ENCODE data around the gene FAM204A.

FAM204A gene

DNA sequence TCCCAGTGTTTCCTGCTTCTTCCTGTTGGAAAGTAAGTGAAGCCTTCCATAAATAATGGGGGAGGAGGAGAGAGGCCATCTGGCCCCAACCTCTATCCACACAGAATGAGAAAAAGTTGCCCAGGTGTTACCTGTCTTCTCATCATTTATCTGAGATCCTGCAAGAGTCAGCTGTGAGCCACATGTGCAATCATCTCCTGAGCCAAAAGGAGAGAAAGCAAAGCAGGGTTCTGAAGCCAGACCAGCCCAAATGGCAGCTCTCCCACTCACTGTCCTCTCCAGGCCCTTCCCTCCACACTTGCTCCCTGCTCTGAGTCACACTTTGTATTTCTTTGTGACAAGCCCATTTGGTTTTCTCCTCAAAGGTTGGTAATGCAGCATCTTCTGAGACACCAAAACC is 65.9 kb downstream of the FAM204A start:
- no peak for DNase-seq (ENCODE audit: insufficient read length)
- FAIRE-seq: no peak
- TF ChIP-seq POLR2AphosphoS5 (IDR thresholded peaks at IDR 0.05; ENCODE audit: low read depth, low read length) (no peak), POLR2A (IDR thresholded peaks at IDR 0.05; ENCODE audit: low read depth, low read length) (no peak), TAF1 (IDR thresholded peaks at IDR 0.05; ENCODE audit: borderline replicate concordance, low read depth, low read length) (no peak)

DNA sequence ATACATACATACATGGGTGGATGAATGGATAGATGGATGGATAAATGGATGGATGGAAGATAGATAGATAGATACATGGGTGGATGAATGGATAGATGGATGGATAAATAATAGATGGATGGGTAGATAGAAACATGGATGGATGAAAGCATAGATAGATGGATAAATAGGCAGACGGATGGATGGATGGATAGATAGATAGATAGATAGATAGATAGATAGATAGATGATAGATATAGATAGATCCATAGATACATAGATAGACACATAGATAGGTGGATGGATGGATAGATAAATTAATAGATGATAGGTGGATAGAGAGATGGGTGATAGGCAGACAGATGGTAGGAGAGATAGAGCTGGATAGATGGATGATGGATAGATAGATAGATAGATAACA is 68.5 kb downstream of the FAM204A start:
- TF ChIP-seq POLR2AphosphoS5 (IDR thresholded peaks at IDR 0.05; ENCODE audit: low read depth, low read length) (no peak), TAF1 (IDR thresholded peaks at IDR 0.05; ENCODE audit: borderline replicate concordance, low read depth, low read length) (no peak)
- DNase-seq (ENCODE audit: insufficient read length) (no peak), FAIRE-seq (no peak)

DNA sequence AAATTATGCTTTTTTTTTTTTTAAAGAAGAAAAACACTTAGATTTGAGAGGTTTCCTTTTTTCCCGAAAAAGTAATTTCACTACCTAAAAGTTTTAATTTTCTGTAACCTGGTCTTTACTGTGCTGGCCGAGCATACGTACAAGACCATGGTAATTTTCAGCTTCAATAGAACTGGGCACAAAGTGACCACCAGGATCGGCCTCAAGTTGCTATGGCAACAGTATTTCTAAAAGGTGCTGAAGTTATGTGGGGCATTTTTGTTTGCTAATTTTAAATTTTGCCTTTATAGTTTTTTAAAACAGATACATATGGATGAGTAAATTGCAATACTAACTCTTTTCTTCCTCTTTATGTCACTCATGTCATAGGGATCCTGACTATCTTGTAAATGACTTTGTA is 69.4 kb downstream of the FAM204A start:
- no peak for TF ChIP-seq POLR2A (IDR thresholded peaks at IDR 0.05; ENCODE audit: low read depth, low read length)
- TF ChIP-seq TAF1 (IDR thresholded peaks at IDR 0.05; ENCODE audit: borderline replicate concordance, low read depth, low read length): no peak
- no peak for TF ChIP-seq POLR2AphosphoS5 (IDR thresholded peaks at IDR 0.05; ENCODE audit: low read depth, low read length)
- no peak for FAIRE-seq
- DNase-seq (ENCODE audit: insufficient read length): no peak

DNA sequence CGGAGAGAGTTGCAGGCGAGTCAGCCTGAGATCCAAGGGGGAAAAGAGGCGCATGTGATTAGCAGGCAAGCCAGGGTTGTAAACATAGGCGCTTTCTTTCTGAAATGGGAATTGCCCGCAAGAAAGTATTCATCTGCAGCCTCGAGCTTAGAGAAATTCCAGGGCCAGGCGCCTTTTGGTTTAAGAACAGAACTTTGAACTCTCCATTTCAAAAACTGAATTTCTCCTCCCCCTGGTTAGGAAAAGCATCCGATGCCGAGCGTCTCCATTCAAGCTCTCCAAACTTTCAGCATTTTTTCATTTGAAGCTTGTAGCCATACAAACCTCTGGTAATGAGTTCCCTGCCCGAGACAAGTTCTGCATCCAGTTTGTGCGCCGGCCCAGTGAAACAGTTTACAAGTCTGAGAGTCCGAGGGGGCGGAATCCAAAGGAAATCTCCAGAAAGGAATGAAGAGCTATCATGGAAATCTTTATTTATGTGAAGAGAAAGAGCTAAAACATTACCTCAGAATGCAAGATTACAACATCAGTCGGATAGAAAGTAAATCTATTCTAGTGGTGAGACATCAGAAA is 69.9 kb downstream of the FAM204A start:
- TF ChIP-seq POLR2A (IDR thresholded peaks at IDR 0.05; ENCODE audit: low read depth, low read length) (no peak), POLR2AphosphoS5 (IDR thresholded peaks at IDR 0.05; ENCODE audit: low read depth, low read length) (no peak)
- DNase-seq (ENCODE audit: insufficient read length) (no peak), FAIRE-seq (no peak)

DNA sequence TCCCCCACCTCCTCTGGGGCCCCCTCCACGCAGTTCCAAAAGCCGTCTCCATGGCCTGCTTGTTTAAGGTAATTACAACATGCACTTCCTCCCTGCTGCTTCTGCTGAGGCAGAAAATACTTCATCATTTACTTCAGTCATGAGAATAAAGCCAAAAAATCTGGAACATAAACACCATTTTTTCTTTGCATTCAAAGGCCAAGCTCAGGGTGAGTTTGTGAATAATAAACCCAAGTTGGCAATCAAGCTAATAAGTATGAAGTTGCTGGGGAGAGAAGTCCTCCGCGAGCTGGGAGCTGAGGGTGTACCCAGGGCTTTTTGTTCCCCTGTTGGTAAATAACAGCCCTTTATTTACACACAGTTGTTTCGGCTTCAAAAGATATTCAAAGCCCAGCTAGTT is 70.5 kb downstream of the FAM204A start:
- DNase-seq (ENCODE audit: insufficient read length) (no peak), FAIRE-seq (no peak)
- TF ChIP-seq POLR2AphosphoS5 (IDR thresholded peaks at IDR 0.05; ENCODE audit: low read depth, low read length): no peak
- no peak for TF ChIP-seq TAF1 (IDR thresholded peaks at IDR 0.05; ENCODE audit: borderline replicate concordance, low read depth, low read length)
- TF ChIP-seq POLR2A (IDR thresholded peaks at IDR 0.05; ENCODE audit: low read depth, low read length): no peak

DNA sequence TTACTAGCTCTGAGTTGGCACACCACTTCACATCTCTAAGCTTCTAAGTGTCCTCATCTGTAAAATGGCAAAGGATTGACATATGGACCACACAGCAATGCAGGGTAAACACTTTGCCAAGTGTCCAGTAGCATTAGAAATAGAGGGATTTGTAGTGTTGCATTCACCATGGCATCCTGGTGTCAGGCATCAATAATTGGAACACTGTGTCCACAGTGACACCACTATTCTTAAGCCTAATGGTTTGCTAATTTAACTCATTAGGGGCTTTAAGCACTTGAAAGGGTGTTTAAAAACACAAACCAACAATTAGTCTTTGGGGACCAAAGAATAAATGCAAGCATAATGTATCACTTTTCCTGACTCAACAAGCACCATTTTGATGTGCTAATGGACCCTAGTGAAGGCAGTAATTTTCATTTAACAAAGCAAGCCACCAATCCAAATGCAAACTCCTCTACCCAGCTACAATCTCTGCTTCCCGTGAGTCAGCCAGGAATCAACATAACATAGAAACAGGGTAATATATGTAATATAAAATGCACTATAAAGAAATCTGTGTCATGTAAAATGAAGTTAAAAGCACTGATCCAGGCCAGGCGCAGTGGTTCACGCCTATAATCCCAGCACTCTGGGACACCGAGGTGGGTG is 75.9 kb downstream of the FAM204A start:
- DNase-seq (ENCODE audit: insufficient read length): no peak
- TF ChIP-seq TAF1 (IDR thresholded peaks at IDR 0.05; ENCODE audit: borderline replicate concordance, low read depth, low read length) (no peak), POLR2A (IDR thresholded peaks at IDR 0.05; ENCODE audit: low read depth, low read length) (no peak), POLR2AphosphoS5 (IDR thresholded peaks at IDR 0.05; ENCODE audit: low read depth, low read length) (no peak)
- no peak for FAIRE-seq

DNA sequence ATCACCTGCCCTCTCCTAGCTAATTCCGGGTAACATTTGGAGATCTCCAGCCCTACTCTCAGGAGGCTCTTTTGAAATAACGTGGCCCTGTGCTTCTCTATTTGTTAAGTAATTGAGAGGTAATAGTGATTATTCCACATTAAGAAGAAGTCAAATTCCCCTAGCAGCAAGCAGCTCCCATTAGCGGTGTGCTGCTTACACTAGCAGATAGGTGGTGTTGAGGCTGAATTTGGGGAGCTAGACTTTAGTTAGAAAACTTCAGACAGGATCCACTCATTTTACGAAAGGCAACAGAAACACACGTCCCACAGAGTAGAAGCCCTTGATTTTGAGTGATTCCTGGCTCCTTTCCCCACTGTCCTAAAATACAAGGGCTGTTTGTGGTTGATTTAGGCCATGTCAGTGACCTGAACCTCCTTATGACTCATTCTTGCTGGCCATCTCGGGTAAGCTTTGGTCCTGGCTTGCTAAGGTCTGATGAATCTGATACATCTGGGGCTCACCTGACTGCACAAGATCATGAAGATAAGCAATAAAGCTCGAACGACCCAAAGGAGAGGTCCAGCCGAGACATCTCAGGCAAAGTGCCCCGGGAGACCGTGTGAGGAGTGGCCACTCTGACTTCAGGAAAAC is 77.2 kb downstream of the FAM204A start:
- no peak for TF ChIP-seq TAF1 (IDR thresholded peaks at IDR 0.05; ENCODE audit: borderline replicate concordance, low read depth, low read length)
- FAIRE-seq: no peak
- DNase-seq (ENCODE audit: insufficient read length): no peak

DNA sequence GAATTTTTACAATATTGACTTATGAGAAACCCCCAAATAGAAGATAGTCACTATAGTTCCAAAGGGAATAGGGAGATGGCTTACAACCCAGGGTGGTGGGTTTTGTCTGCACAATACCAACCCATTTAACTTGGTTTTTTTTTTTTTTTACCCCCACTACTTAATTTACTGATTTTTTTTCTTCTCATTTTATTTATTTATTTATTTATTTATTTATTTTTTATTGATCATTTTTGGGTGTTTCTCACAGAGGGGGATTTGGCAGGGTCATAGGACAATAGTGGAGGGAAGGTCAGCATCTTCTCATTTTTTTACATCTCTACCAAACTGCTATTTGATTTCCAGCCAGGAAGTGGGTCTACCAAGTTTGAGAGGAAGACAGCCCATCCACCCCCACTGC is 77.9 kb downstream of the FAM204A start:
- TF ChIP-seq TAF1 (IDR thresholded peaks at IDR 0.05; ENCODE audit: borderline replicate concordance, low read depth, low read length) (no peak), POLR2A (IDR thresholded peaks at IDR 0.05; ENCODE audit: low read depth, low read length) (no peak)
- FAIRE-seq: no peak
- DNase-seq (ENCODE audit: insufficient read length): no peak

DNA sequence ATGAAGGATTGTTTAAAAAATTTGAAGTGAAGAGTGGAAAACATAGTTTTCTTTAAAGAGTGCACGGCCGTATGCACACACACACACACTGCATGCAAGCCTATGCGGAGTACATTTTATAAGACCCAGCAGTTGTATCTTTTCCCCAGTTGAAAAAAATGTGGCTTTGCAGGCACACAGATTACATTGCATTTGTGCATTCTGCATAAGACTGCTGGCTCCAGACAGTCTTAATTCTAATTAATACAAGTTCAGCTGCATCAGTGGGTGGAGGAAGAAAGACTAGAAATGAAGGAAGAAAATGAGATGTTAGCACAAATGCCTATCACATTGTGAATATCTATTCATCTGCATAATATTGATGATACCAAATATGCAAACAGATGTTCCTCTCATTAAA is 79.6 kb downstream of the FAM204A start:
- TF ChIP-seq TAF1 (IDR thresholded peaks at IDR 0.05; ENCODE audit: borderline replicate concordance, low read depth, low read length) (no peak), POLR2A (IDR thresholded peaks at IDR 0.05; ENCODE audit: low read depth, low read length) (no peak), POLR2AphosphoS5 (IDR thresholded peaks at IDR 0.05; ENCODE audit: low read depth, low read length) (no peak)
- DNase-seq (ENCODE audit: insufficient read length) (no peak), FAIRE-seq (no peak)

DNA sequence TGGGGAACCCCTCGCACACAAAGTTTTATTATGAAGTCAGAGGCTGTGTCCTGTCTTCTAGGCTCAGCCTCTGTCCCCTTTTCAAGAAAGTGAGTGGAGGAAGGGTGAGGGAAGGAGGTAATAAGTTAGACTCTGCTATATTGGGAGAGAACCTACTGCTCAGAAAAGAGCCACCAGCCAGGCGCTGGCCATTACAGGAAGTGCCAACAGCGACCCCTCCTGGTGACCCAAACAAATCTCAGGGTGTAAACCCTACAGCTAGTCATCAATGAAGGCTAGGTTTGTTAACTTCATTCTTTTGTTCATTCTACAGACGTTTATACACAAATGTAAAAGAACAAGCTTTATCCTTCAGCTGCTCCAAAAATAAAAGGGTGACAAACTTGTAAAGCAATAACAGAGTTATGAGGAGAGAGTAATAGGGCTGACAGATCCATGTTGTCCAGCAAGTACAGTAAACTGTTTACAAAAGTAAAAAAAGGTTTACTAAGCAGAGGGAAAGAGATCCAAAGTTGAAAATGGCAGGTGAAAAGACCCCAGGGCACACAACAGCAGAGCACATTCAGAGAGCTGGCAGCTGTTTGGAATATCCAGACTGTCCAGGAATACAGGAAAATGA is 82.7 kb downstream of the FAM204A start:
- no peak for FAIRE-seq
- no peak for TF ChIP-seq POLR2A (IDR thresholded peaks at IDR 0.05; ENCODE audit: low read depth, low read length)
- no peak for TF ChIP-seq POLR2AphosphoS5 (IDR thresholded peaks at IDR 0.05; ENCODE audit: low read depth, low read length)
- no peak for TF ChIP-seq TAF1 (IDR thresholded peaks at IDR 0.05; ENCODE audit: borderline replicate concordance, low read depth, low read length)
- DNase-seq (ENCODE audit: insufficient read length): no peak

DNA sequence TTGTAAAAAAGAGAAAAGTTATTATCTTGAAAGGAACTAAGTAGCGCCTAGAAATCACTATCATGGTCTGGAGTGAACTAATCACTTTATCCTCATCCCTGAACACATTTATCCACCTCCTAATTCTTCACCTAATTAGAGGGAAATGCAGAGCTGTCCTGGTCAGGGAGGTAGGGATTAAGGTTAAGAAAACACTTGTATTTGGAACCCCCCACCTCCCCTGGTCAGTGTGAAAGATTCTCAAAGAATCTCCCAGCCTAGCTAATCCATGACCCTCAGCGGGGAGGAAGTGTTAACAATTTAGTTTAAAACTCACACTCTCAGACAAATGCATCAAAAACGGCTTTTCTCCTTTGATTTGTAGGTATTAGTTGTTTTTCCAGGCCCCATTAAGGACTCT is 83.8 kb downstream of the FAM204A start:
- DNase-seq (ENCODE audit: insufficient read length) (no peak), FAIRE-seq (no peak)
- TF ChIP-seq TAF1 (IDR thresholded peaks at IDR 0.05; ENCODE audit: borderline replicate concordance, low read depth, low read length): no peak
- no peak for TF ChIP-seq POLR2AphosphoS5 (IDR thresholded peaks at IDR 0.05; ENCODE audit: low read depth, low read length)
- no peak for TF ChIP-seq POLR2A (IDR thresholded peaks at IDR 0.05; ENCODE audit: low read depth, low read length)
